HG02885 (cell line): ENCODE measurements around the gene RNF112.

Source experiments
- ATAC-seq: cut with Tn5 transposase; IDR thresholded peaks from one replicate; pipeline ENCODE4 v1.9.1; 2021; ENCODE audit warnings: mild to moderate bottlenecking; ENCODE audit not compliant: unreplicated experiment, poor library complexity

RNF112 gene

DNA sequence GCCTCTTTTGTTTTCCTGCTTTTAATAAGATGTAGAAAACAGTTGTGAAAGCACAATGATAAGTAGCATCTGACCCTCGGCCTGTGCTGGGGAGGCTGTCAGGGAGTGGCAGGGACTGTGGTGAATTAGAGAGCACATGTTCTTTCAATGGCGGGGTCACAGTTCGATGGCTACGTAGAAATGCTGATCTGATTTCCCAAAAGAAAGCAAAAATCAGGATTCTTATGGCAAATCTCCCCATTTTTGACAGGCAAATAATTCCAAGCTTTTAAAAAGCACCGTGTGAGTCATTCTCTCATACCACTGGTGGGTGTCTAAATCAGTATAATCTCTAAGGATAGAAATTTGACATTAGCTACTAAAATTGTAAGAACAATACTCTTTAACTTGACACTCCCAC lies 36.9 kb upstream of the RNF112 start:
- ATAC-seq = no peak

DNA sequence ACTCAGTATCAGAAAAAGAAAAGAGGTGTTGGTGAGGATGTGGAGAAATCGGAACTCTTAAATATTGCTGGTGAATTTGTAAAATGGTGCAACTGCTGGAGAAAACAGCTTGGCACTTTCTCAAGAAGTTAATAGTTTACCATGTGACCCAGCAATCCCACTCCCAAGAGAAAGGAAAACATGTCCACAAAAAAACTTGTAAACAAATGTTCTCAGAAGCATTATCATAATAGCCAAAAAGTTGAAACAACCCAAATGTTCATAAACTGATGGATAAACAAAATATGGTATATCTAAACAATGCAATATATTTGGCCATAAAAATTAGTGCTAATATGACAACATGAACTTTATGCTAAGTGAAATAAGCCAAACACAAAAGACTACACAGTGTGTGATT lies 35.3 kb upstream of the RNF112 start:
- ATAC-seq = no peak

DNA sequence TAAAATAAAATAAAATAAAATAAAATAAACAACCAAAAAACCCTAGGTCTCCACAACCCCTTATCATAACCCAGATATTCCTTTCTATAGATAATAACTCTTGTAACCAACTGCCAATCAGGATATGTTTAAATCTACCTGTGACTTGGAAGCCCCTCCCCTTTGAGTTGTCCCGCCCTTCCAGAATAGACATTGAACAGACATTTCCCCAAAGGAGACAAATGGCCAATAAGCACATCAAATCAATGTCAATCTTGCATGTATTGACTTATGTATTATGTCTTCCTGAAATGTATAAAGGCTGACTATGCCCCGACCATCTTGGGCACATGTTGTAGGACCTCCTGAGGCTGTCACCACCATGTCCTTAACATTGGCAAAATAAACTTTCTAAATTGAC lies 34.2 kb upstream of the RNF112 start:
- no peak for ATAC-seq

DNA sequence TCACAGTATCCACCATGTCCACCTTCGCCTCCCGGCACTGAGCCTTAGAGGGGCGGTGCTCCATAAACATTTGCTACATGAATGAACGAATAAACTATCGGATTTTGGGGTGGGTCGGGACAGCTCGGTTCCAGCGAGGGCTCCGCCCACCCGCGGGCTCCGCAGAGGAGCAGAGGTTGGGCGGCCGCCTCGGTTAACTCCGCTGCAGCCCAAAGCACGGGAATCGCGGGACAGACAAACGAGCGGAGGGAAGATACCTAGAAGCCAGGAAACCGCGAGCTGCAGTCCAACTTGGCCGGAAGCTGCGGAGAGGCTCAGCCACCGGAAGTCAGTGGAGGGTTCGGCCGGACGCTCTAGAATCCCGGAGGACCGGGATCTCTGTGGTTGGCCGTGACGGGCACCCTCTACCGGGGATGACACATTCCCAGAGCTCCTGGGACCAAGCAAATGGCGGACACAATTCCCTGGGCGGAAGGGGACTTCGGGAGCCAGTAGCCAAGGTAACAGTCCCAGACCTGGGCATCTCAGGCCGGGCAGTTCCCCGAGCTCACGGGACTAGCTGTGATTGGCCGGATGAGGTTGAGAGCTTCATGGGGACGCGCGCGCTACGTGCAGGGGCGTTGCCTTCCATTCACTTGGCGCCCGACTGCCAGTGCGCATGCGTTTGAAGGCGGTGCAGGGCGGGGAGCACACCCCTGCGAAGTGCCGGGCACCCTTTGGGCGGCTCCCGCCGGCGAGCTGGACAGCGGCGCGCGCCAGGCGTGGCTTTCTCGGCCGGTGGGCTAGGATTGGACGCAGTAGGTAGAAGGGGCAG lies 33.2 kb upstream of the RNF112 start:
- peak; percentile 94 for ATAC-seq

DNA sequence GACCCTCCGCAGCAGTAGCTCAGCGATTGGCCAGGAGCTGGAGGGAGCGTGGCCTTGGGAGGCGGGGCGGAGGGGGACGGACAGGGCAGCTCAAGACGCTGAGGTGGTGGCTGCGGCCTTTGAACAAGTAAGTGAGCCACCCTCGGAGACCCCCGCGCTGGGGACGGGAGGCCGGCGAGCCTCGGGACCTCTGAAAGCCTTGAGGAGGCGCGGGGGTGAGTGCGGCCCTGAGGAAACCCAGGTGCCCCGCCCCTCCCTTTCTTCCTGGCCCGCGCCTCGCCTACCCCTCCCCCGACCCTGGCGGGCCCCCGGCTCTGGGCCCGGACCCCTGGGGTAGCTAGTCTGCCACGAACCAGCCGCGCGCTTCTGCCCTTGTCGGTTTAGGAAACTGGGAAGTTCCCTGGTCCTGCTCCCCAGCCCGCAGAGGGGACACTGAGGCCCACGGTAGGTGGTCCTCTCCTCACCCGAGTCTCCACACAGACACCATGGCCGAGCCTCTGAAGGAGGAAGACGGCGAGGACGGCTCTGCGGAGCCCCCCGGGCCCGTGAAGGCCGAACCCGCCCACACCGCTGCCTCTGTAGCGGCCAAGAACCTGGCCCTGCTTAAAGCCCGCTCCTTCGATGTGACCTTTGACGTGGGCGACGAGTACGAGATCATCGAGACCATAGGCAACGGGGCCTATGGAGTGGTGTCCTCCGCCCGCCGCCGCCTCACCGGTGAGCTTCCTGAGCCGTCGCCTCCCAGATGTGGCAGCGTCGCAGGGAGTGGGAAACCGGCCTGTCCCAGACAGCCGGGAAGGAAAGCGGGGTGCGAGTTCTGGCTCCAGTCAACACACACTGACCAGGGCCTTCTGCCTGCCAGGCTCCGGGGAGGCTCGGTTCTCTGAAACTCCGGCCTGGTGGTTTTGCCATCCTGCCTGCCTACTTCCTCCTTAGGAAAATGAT lies 32.3 kb upstream of the RNF112 start, which contains the start of gene MAPK7:
Gene MAPK7 (plus strand): TSS at position 83 of the 945 bp plus-strand sequence. CDS start 403 bp downstream, at position 486.
- peak; percentile 14 for ATAC-seq

DNA sequence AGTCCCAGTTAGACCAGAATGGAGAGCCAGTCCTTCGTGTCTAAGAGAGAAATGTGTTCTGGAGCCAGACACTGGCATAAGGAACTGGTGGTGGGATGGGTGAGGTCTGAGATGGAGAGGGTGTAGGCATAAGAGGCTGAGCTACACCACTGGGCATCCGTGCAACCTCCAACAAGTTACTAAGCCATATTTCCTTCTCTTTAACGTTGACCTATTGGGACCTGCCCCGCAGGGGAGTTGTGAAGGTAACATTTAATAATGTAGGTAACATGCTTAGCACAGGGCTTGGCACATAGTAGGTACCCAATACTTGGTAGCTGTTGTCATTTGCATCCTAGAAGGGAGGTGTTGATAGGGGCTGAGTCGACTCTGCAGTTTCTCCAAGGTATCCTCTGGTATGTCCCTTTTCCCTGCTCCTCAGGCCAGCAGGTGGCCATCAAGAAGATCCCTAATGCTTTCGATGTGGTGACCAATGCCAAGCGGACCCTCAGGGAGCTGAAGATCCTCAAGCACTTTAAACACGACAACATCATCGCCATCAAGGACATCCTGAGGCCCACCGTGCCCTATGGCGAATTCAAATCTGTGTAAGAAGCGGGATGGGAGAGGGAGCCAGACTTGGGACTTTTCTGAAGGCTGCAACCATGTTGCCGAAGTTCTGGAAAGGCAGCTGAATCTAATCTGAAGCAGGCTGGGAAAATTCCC lies 31.5 kb upstream of the RNF112 start:
- ATAC-seq = no peak

DNA sequence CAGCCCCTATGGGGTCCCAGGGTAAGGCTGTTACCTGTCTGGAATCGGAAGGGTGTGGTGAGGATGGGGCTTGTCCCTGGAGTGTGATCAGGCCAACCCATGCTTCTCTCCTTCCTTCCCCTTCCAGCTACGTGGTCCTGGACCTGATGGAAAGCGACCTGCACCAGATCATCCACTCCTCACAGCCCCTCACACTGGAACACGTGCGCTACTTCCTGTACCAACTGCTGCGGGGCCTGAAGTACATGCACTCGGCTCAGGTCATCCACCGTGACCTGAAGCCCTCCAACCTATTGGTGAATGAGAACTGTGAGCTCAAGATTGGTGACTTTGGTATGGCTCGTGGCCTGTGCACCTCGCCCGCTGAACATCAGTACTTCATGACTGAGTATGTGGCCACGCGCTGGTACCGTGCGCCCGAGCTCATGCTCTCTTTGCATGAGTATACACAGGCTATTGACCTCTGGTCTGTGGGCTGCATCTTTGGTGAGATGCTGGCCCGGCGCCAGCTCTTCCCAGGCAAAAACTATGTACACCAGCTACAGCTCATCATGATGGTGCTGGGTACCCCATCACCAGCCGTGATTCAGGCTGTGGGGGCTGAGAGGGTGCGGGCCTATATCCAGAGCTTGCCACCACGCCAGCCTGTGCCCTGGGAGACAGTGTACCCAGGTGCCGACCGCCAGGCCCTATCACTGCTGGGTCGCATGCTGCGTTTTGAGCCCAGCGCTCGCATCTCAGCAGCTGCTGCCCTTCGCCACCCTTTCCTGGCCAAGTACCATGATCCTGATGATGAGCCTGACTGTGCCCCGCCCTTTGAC lies 30.3 kb upstream of the RNF112 start:
- ATAC-seq = no peak

DNA sequence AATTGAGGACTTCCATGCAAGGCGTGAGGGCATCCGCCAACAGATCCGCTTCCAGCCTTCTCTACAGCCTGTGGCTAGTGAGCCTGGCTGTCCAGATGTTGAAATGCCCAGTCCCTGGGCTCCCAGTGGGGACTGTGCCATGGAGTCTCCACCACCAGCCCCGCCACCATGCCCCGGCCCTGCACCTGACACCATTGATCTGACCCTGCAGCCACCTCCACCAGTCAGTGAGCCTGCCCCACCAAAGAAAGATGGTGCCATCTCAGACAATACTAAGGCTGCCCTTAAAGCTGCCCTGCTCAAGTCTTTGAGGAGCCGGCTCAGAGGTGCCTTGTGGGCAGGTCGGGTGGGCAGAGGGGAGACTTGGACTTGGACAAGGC lies 29.7 kb upstream of the RNF112 start:
- no peak for ATAC-seq

DNA sequence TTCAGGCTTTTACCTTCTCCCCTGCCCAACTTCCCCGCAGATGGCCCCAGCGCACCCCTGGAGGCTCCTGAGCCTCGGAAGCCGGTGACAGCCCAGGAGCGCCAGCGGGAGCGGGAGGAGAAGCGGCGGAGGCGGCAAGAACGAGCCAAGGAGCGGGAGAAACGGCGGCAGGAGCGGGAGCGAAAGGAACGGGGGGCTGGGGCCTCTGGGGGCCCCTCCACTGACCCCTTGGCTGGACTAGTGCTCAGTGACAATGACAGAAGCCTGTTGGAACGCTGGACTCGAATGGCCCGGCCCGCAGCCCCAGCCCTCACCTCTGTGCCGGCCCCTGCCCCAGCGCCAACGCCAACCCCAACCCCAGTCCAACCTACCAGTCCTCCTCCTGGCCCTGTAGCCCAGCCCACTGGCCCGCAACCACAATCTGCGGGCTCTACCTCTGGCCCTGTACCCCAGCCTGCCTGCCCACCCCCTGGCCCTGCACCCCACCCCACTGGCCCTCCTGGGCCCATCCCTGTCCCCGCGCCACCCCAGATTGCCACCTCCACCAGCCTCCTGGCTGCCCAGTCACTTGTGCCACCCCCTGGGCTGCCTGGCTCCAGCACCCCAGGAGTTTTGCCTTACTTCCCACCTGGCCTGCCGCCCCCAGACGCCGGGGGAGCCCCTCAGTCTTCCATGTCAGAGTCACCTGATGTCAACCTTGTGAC lies 29.1 kb upstream of the RNF112 start:
- no peak for ATAC-seq

DNA sequence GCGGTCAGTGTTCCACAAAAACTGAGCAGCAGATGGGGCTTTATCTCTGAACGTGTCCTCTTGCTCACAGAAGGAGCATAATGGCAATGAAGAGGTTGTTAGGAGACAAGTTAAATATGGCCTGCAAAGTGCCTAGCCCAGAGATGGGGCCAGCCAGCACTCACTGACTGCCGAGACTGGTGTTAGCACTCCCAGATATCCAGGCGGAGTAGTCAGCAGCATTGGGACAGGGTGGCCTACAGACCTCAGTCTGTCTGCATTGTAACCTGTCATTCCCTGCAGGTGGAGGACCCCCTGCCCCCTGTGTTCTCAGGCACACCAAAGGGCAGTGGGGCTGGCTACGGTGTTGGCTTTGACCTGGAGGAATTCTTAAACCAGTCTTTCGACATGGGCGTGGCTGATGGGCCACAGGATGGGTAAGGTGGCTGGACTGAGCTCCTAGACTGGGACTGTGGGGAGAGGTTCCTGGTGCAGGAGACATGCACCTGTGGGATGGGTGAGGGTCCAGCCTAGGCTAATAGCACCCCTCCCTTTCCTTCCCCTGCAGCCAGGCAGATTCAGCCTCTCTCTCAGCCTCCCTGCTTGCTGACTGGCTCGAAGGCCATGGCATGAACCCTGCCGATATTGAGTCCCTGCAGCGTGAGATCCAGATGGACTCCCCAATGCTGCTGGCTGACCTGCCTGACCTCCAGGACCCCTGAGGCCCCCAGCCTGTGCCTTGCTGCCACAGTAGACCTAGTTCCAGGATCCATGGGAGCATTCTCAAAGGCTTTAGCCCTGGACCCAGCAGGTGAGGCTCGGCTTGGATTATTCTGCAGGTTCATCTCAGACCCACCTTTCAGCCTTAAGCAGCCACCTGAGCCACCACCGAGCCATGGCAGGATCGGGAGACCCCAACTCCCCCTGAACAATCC lies 28.2 kb upstream of the RNF112 start:
- ATAC-seq = no peak

DNA sequence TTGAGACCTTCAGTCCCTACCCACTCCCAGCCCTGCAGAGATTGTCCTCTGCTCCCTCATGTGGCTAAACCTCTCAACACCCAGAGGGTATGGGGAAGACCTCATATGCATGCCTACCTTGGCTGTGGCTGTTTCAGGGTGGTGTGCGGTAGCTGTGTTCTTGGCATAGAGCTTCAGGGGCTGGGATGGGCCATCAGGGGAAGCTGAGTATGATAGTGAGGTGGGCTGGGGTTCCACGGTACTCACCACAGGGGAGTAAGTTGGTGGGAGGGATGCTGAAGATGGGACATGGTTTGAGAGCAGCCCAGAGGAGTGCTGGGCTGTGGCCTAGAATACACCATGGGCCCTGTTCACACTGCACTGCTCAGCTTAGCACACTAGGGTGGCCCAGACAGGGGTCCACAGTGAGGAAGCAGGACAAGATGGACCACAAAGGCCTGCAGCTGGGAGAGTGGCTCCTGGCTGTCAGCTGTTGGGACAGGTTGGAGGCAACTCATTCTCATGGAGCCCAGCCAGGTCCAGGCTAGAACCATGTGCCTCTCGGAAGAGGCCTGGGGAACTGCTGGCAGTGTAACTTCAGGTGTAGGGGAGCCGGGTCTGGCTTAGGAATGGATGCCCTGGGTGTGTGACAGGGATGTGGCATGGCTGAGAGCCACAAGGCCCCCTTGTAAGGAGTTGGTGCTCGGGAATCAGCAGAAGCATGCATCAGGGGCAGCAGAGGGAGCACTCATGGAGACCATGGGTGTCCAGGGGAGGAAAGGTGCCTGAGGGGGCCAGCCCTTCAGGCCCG lies 27.2 kb upstream of the RNF112 start:
- no peak for ATAC-seq

DNA sequence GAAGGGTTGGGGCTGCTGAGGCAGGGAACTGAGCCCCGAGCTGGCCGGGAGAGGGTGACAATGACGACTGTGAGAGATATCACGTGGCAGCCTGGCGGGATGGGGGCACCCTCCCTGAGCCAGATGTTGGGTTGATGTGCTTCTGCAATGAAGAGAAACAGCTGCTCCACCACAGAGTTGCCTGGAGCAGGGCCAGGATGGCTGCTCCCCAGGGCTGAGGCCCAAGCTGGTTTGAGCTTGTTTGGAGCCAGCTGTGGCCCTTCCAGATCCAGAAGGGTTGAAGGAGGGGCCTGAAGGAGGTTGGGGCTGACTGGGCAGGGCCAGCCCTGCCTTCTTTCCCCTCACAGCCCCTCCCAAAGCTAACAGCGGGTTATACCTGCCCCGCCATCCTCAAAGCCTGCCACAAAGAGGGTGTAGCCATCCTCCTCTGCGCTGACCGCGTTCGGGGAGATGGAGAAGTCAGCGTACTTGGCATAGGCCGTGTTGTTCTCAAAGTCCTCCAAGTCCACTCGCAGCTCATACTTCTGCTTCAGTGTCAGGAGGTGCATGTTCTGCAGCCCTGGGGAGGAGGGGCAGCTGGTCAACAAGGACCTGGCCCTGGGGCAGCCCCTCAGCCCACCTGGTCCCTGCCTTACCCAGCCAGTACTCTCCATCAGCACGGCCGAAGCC lies 26.2 kb upstream of the RNF112 start:
- no peak for ATAC-seq

DNA sequence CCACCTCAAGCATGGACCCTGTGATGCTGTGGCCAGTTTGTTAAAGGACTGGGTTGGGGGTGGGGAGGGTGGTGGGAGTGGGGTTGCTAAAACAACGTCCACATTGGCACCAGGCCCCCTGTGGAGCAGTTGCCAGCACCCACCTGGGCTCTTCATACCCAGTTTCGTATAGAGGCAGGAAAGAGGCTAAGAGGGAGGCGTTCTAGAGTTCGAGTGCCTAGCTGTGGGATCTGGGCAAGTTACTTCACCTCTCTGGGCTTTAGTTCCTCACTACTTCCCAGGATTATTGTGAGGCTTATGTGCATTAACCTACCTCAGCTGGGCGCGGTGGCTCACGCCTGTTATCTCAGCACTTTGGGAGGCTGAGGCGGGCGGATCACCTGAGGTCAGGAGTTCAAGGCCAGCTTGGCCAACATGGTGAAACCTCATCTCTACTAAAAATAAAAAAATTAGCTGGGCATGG lies 25.5 kb upstream of the RNF112 start:
- no peak for ATAC-seq

DNA sequence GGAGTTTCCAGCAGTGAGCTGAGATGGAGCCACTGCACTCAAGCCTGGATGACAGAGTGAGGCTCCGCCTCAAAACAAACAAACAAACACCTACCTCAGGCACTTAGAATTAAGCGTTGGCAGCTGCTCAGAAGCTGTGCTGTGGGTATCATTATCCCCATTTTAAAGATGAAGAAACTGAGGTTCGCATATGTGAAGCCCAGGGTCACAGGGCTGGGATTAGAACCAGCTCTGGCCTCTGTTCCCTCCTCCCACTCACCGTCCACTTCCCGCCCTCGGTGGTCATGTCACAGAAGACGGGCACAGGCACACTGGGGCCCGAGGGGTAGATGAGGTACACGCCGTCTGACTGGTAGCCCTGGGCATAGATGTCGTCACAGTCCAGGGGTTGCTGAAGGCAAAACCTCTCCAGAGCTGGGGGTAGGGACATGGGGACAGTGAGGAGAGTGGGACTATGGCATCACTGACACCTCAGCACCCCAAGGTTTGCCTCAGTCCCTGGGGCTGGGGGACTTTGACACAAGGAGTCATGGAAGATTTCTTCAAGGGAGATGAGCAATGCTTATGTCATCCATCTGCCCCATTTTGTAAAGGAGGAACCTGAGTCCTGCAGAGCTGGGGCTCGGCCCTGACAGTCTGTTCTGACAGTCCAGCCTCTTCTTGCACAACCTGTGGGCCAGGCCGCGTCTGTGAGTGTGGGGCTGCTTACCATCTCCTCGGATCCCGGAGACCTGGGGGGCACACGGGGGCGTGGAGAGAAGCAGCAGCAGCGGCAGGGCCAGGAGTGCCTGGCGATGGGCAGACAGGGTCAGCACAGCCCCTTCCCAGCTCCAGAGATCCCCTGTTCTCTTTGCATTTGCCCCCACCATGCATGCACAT lies 24.7 kb upstream of the RNF112 start:
- ATAC-seq = no peak

DNA sequence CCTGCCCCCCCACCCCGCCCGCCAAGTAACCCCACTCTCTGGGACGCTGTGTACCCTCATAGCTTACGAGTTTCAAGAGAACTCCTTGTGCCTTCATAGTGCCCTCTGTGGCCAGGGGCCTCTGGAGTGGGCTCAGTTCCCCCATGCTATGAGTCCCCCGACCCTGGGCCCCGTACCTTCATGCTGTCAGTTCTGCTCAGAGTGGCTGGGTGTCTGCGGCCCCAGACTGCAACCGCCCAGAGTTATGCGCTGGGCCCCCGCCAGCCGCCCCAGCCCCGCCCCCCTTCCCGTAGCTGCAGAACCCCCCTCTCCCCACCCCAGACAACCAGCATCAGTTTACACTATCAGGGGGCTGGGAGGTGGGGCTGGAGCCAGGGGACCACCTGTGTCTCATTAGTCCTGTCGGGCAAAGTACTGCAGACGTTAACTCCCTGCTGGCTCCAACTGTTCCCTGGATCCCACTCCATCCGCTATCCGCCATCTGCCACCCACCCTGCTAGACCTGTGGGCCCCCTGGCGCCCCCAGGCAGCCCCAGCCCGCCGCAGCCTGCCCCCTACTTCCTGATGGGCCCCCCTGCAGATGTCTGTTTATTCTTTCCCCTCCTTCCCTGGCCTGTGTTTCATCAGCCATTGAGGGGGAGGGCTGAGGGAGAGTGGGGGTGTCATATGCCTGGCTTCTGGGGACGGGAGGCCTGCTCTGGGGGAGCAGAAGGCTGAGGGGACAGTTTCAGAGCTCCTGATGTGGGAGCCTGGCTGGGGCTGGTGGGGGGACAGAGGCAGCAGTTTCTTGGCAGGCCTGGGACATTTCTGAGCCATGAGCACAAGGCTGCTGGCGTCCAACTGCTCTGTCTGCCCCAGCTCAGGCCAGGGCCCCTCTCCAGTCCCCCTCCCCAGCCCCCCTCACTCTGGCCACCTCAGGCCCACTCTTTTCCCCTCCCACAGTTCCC lies 23.8 kb upstream of the RNF112 start, which contains the start of gene MFAP4:
Gene MFAP4 (minus strand): TSS at position 217 of the 947 bp plus-strand sequence. CDS start 35 bp downstream, at position 182.
- ATAC-seq = no peak
